Keratinocyte (primary cell): ENCODE data around the gene XBP1. TPM values are rescaled to one million over a fixed set of nuclear protein-coding genes. Genes with fewer than 3 reads are reported as not detected.
"Not testable (repeated sequence)": the region's sequence is repeated elsewhere in the genome, so short reads cannot be mapped to it uniquely, and the experiment has no call there.

ENCODE experiments used
- DNase-seq: peaks from one replicate; pipeline ENCODE4 v3.0.0-alpha.2; 2011; ENCODE audit warnings: low read depth, missing footprints, low spot score
- FAIRE-seq: peaks from 2 replicates; lab custom pipeline; 2011; peaks lifted over from hg19 to GRCh38; lab: Jason Lieb, UNC
- H2AFZ ChIP-seq: 2 replicates; pipeline ENCODE4 v1.6.0; 2012; ENCODE audit warnings: low read length, control low read depth, inconsistent platforms; ENCODE audit not compliant: control insufficient read depth
- H3K27ac ChIP-seq: 2 replicates; pipeline ENCODE4 v1.5.1; 2011; ENCODE audit warnings: low read length; ENCODE audit not compliant: control insufficient read depth, insufficient read depth
- H3K27me3 ChIP-seq: 3 replicates; pipeline ENCODE4 v1.6.0; 2011; ENCODE audit warnings: low read length; ENCODE audit not compliant: control insufficient read depth, insufficient read depth; ENCODE audit errors: extremely low read depth
- H3K36me3 ChIP-seq, 2 experiments: 2 replicates in 1 of 2; 3 replicates in 1 of 2; pipeline ENCODE4 v1.5.1; 2011; ENCODE audit warnings: low read length in 2 of 2, mild to moderate bottlenecking in 1 of 2; ENCODE audit not compliant: control insufficient read depth in 2 of 2, insufficient read depth in 2 of 2; ENCODE audit errors: extremely low read depth in 1 of 2
- H3K4me1 ChIP-seq: 3 replicates; pipeline ENCODE4 v1.5.1; 2011; ENCODE audit warnings: low read length; ENCODE audit not compliant: control insufficient read depth, insufficient read depth; ENCODE audit errors: extremely low read depth
- H3K4me2 ChIP-seq: 3 replicates; pipeline ENCODE4 v1.6.0; 2011; ENCODE audit warnings: low read depth, low read length; ENCODE audit not compliant: control insufficient read depth, insufficient read depth; ENCODE audit errors: extremely low read depth
- H3K4me3 ChIP-seq, 3 experiments: fragments of 200-600 bp in 1 of 3; sonication (generic) in 1 of 3; 2 replicates in 2 of 3; 3 replicates in 1 of 3; pipeline ENCODE4 v1.5.1; 2011 to 2016; ENCODE audit warnings: low read length in 3 of 3, mild to moderate bottlenecking in 3 of 3, control low read depth in 2 of 3, inconsistent platforms in 1 of 3, low read depth in 1 of 3, mixed read lengths in 1 of 3, mixed run types in 1 of 3, moderate library complexity in 1 of 3; ENCODE audit not compliant: control insufficient read depth in 2 of 3, insufficient read depth in 2 of 3; ENCODE audit errors: extremely low read depth in 1 of 3
- H3K79me2 ChIP-seq: 2 replicates; pipeline ENCODE4 v1.6.0; 2012; ENCODE audit warnings: low read length; ENCODE audit not compliant: control insufficient read depth, insufficient read depth
- H3K9ac ChIP-seq: 3 replicates; pipeline ENCODE4 v1.6.0; 2011; ENCODE audit warnings: low read length; ENCODE audit not compliant: control insufficient read depth, insufficient read depth; ENCODE audit errors: extremely low read depth
- H3K9me1 ChIP-seq: 3 replicates; pipeline ENCODE4 v1.6.0; 2011; ENCODE audit warnings: low read length; ENCODE audit not compliant: control insufficient read depth, insufficient read depth; ENCODE audit errors: extremely low read depth
- H3K9me3 ChIP-seq: 2 replicates; pipeline ENCODE4 v1.5.1; 2012; ENCODE audit warnings: low read depth, low read length; ENCODE audit not compliant: control insufficient read depth
- H4K20me1 ChIP-seq: 3 replicates; pipeline ENCODE4 v1.6.0; 2011; ENCODE audit warnings: low read length; ENCODE audit not compliant: control insufficient read depth, insufficient read depth; ENCODE audit errors: extremely low read depth
- EZH2 ChIP-seq: IDR thresholded peaks from one replicate; pipeline ENCODE4 v1.6.1; 2012; ENCODE audit warnings: inconsistent platforms, mild to moderate bottlenecking, low read length, moderate library complexity
- dilution Hi-C: fragments of 300-500 bp; cut with MboI; formaldehyde crosslinking; loops from one replicate; pipeline ENCODE4 v1.7.0; 2020; ENCODE audit warnings: low sequenced_read_pairs; ENCODE audit not compliant: extremely low pct_ligation_motif_present
- polyA minus RNA-seq, 3 experiments: library from RNA; depleted of rRNA, polyadenylated mRNA; stranded (reverse); fragments of >200 nt; gene quantifications; 1 replicate in 1 of 3; 2 replicates in 1 of 3; 3 replicates in 1 of 3; pipeline ENCODE4 v1.2.3, GENCODE V29; 2011
- polyA plus RNA-seq, 5 experiments: library from polyadenylated mRNA; depleted of rRNA in 3 of 5; stranded (reverse) in 3 of 5; stranded (forward) in 1 of 5; unstranded in 1 of 5; fragments of >200 nt; gene quantifications; 1 replicate in 1 of 5; 2 replicates in 3 of 5; 3 replicates in 1 of 5; pipeline versions ENCODE4 v1.2.1 to v1.2.3, GENCODE V29; 2011 to 2012; ENCODE audit warnings: missing spikeins in 2 of 5, low read depth in 1 of 5, low replicate concordance in 1 of 5
- TF ChIP-seq, protein P1 (sequence below), 3 experiments: IDR thresholded peaks in 1 of 3; conservative IDR thresholded peaks in 1 of 3; optimal IDR thresholded peaks in 1 of 3; 2 replicates in 2 of 3; 3 replicates in 1 of 3; pipeline versions ENCODE3 to v1.5.1; 2011; ENCODE audit warnings: low read length in 3 of 3, mild to moderate bottlenecking in 3 of 3, moderate library complexity in 2 of 3, control low read depth in 1 of 3, inconsistent platforms in 1 of 3; ENCODE audit not compliant: insufficient read depth in 2 of 3; ENCODE audit errors: extremely low read depth in 1 of 3

The XBP1 gene
- polyA plus RNA-seq (65.2 to 88.7 TPM (median 71.9 TPM) in 3 replicates), polyA minus RNA-seq (58.3 to 114 TPM (median 93.1 TPM) in 3 replicates)
- polyA plus RNA-seq (2011; ENCODE audit: low read depth) = 132 TPM
- polyA plus RNA-seq (2011; cell fraction: cytosol; rRNA removed) = 58.3 and 95.8 TPM in 2 replicates
- polyA plus RNA-seq (2011; cell fraction: nucleus; rRNA removed) = 102 and 105 TPM in 2 replicates
- polyA plus RNA-seq (2012; ENCODE audit: low replicate concordance) = 45.9 and 121 TPM in 2 replicates
- 78.1 TPM for polyA minus RNA-seq (2011; cell fraction: cytosol; rRNA and poly(A)+ RNA removed)
- 61.5 and 64.8 TPM in 2 replicates for polyA minus RNA-seq (2011; cell fraction: nucleus; rRNA and poly(A)+ RNA removed)

DNA sequence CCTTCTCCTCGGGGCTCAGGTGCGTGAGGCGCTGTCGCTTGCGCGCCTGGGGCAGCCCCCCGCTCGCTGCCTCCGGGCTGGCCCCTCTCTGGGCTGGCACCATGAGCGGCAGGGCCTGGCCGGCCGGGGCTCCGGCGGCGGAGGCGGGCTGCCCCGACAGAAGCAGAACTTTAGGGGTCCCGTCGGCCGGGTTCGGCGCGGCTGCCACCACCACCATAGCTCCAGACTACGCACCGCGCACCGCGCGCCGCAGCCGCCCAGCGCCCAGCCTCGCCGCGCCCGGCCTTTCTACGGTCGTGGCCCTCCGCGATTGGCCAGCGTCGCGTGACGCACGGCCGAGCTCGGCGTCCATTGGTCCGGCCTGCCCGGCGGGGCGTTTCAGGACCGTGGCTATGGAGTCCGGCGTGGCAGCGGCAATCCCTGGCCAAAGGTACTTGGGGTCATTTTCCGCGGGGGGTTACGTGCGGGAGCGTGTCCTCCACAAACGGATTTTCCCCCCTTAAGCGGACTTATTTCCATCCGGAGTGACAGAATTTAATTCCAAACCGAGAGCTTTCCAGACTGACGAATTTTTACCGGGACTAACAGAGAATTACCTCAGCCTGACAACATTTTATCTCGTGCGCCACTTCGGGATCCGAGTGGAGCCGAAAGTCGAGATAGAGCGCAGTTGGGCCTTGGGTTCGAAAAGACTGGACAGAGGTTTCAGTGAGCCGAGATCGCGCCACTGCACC, at the start of gene XBP1:
XBP1 (minus strand) TSS at position 262 of the 734 bp plus-strand sequence.
- dilution Hi-C loops = no loop called here
- Histone ChIP-seq H3K4me3 (peak within 1 kb of the TSS; percentile 81 to 98 (median 97)), H3K27ac (peak within 1 kb of the TSS; percentile 99), H3K9ac (peak within 1 kb of the TSS; percentile 100), H4K20me1 (peaks cover 12% of the 10 kb centered on the region), H3K27me3 (no peaks in the 10 kb centered on the region), H2AFZ (peak within 1 kb of the TSS; percentile 84), H3K4me2 (peak within 1 kb of the TSS; percentile 96), H3K79me2 (peaks cover 46% of the 10 kb centered on the region), H3K9me3 (no peaks in the 10 kb centered on the region), H3K4me1 (peaks cover 19% of the 10 kb centered on the region), H3K9me1 (no peaks in the 10 kb centered on the region), H3K36me3 (peaks cover 11 to 24% of the 10 kb centered on the region in 2 experiments)
- DNase-seq (no peak), FAIRE-seq (no peak)
- no peak for TF ChIP-seq EZH2
- TF ChIP-seq, protein P1, sequence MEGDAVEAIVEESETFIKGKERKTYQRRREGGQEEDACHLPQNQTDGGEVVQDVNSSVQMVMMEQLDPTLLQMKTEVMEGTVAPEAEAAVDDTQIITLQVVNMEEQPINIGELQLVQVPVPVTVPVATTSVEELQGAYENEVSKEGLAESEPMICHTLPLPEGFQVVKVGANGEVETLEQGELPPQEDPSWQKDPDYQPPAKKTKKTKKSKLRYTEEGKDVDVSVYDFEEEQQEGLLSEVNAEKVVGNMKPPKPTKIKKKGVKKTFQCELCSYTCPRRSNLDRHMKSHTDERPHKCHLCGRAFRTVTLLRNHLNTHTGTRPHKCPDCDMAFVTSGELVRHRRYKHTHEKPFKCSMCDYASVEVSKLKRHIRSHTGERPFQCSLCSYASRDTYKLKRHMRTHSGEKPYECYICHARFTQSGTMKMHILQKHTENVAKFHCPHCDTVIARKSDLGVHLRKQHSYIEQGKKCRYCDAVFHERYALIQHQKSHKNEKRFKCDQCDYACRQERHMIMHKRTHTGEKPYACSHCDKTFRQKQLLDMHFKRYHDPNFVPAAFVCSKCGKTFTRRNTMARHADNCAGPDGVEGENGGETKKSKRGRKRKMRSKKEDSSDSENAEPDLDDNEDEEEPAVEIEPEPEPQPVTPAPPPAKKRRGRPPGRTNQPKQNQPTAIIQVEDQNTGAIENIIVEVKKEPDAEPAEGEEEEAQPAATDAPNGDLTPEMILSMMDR (optimal IDR thresholded peaks at IDR 0.05 in 1 of 3, IDR thresholded peaks at IDR 0.05 in 1 of 3, conservative IDR thresholded peaks at IDR 0.05 in 1 of 3; ENCODE audit: extremely low read depth in 1 of 3, insufficient read depth in 2 of 3, low read length in 3 of 3) = no peak

DNA sequence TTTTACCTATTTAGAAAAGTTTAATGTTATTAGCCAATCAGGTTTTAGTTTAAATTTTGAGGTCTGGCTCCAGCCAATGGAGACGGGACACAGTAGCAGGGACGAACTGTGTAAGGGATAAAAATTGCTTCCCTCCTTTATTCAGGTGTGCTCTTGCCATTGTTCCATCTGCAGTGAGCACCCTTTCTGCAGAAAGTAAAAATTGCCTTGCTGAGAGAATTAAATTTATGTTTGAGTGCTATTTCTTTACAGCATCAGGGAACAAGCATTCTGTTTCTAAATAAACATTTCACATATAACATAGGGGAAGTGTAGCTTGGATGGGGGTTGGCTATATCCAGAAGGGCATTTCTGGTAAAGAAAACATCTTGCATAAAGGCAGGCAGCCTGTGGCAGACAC, 46.6 kb upstream of the XBP1 start:
- Histone ChIP-seq H3K9me3 (peaks cover 2% of the 10 kb centered on the region), H3K27ac (no peak overlapping the region), H3K27me3 (no peaks in the 10 kb centered on the region), H3K9me1 (no peaks in the 10 kb centered on the region), H4K20me1 (no peaks in the 10 kb centered on the region), H3K4me1 (no peaks in the 10 kb centered on the region), H3K79me2 (no peaks in the 10 kb centered on the region), H3K36me3 (no peaks in the 10 kb centered on the region), H3K4me2 (no peak overlapping the region), H3K4me3 (no peak overlapping the region), H3K9ac (no peak overlapping the region), H2AFZ (no peak overlapping the region)
- dilution Hi-C loops = no loop called here
- DNase-seq = no peak
- no peak for TF ChIP-seq EZH2
- TF ChIP-seq, protein P1 (optimal IDR thresholded peaks at IDR 0.05 in 1 of 3, IDR thresholded peaks at IDR 0.05 in 1 of 3, conservative IDR thresholded peaks at IDR 0.05 in 1 of 3; ENCODE audit: extremely low read depth in 1 of 3, insufficient read depth in 2 of 3, low read length in 3 of 3) = no peak
- FAIRE-seq = no peak

DNA sequence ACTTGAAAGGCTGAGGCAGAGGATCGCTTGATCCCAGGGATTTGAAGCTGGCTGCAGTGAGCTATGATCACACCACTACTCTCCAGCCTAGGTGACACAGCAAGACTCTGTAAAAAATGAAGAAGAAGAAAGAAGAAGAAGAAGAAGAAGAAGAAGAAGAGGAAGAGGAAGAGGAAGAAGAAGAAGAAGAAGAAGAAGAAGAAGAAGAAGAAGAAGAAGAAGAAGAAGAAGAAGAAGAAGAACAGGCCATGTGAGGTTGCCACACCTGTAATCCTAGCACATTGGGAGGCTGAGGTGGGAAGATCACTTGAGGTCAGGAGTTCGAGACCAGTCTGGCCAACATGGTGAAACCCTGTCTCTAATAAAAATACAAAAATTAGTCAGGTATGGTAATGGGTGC, 43.9 kb upstream of the XBP1 start:
- H3K4me3 ChIP-seq, DNase-seq, H3K9me3 ChIP-seq, H3K4me1 ChIP-seq, H3K27me3 ChIP-seq, H3K4me2 ChIP-seq, H3K9me1 ChIP-seq, FAIRE-seq, H3K36me3 ChIP-seq, H3K9ac ChIP-seq, H3K79me2 ChIP-seq, dilution Hi-C loops, H2AFZ ChIP-seq, H3K27ac ChIP-seq, H4K20me1 ChIP-seq: not testable (repeated sequence)
